Endodermal cell (in vitro differentiated cells): ENCODE results near the gene NCAM1. TPM values are rescaled to one million over a fixed set of nuclear protein-coding genes. Genes with fewer than 3 reads are reported as not detected.

ENCODE experiments used
- DNase-seq: peaks from one replicate; pipeline ENCODE4 v3.0.0-alpha.2; 2017
- H3K27ac ChIP-seq: 2 replicates; pipeline ENCODE4 v1.5.1; 2013; ENCODE audit warnings: mild to moderate bottlenecking, low read depth, low read length, moderate library complexity
- H3K27me3 ChIP-seq: 2 replicates; pipeline ENCODE4 v1.6.1; 2013; ENCODE audit warnings: mild to moderate bottlenecking, low read length, moderate library complexity; ENCODE audit not compliant: insufficient read depth, control insufficient read depth, poor library complexity, severe bottlenecking
- H3K36me3 ChIP-seq: 2 replicates; pipeline ENCODE4 v1.7.0; 2013; ENCODE audit warnings: mild to moderate bottlenecking, low read length, moderate library complexity; ENCODE audit not compliant: control insufficient read depth, insufficient read depth
- H3K4me1 ChIP-seq: one replicate; pipeline ENCODE4 v1.7.0; 2013; ENCODE audit warnings: low read length; ENCODE audit not compliant: control insufficient read depth, insufficient read depth
- H3K4me3 ChIP-seq: 2 replicates; pipeline ENCODE4 v1.5.1; 2013; ENCODE audit warnings: mild to moderate bottlenecking, low read length, moderate library complexity
- H3K9ac ChIP-seq: 2 replicates; pipeline ENCODE4 v1.6.1; 2013; ENCODE audit warnings: mild to moderate bottlenecking, low read length, moderate library complexity; ENCODE audit not compliant: poor library complexity, severe bottlenecking; ENCODE audit errors: extremely low read depth
- H3K9me3 ChIP-seq: 2 replicates; pipeline ENCODE4 v1.6.1; 2013; ENCODE audit warnings: mild to moderate bottlenecking, low read length, moderate library complexity; ENCODE audit not compliant: control insufficient read depth
- H3K27ac Mint-ChIP-seq: 2 replicates; pipeline ENCODE4 v1.8.0; 2020; ENCODE audit warnings: mixed read lengths
- H3K27me3 Mint-ChIP-seq: 2 replicates; pipeline ENCODE4 v1.8.0; 2021; ENCODE audit warnings: mild to moderate bottlenecking, mixed read lengths; ENCODE audit not compliant: insufficient read depth
- H3K36me3 Mint-ChIP-seq: 2 replicates; pipeline ENCODE4 v1.8.0; 2020; ENCODE audit warnings: low read depth, mixed read lengths
- H3K4me1 Mint-ChIP-seq: 2 replicates; pipeline ENCODE4 v1.8.0; 2020; ENCODE audit warnings: mixed read lengths
- H3K4me3 Mint-ChIP-seq: 2 replicates; pipeline ENCODE4 v1.8.0; 2020; ENCODE audit warnings: mild to moderate bottlenecking, moderate library complexity, mixed read lengths
- H3K9me3 Mint-ChIP-seq: 2 replicates; pipeline ENCODE4 v1.8.0; 2020; ENCODE audit warnings: mild to moderate bottlenecking, mixed read lengths
- WGBS, 2 experiments: methylation state at CpG; one replicate each; pipeline versions ENCODE4 v1.1.5 to v1.1.7; 2013; ENCODE audit warnings: missing lambda C conversion rate in 2 of 2, mixed read lengths in 1 of 2; ENCODE audit not compliant: insufficient coverage in 1 of 2, insufficient read length in 1 of 2; 5-methylcytosine and 5-hydroxymethylcytosine counted together
- total RNA-seq, 2 donors: library from RNA; stranded (reverse); fragmentation: NEBNext Ultra II Directional in 1 of 2; extraction: Animal tissue kit (Norgen Biotek cat#: 25700) in 1 of 2; gene quantifications; 2 replicates in 1 of 2; 3 replicates in 1 of 2; pipeline ENCODE4 v1.2.1, GENCODE V29; 2021
- TF ChIP-seq, protein P1 (sequence below): fragments of 200-600 bp; sonication (generic); conservative IDR thresholded peaks from 2 replicates; pipeline ENCODE4 v1.5.0; 2021; ENCODE audit warnings: antibody characterized with exemption, mild to moderate bottlenecking

The NCAM1 gene
- total RNA-seq, 2 donors from 2014 or later, result 1.6 to 2.9 TPM

DNA sequence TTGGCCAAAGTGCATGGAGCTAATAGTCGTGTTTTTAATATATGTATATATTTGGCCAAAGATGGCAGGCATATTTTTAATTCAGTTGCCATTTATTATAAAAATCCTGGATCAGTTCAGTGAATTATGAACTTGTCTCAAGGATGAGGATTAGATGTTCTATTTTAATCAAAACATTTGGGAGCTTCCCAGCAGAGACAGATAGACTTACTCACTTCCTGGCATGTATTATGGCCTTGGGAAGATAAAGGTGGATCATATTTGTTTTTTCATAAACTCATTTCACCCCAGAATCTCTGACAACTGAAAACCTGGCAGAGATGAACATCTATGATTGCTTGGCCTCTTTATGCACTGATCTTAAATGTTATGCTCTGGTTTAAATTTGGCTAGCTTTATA is 148.8 kb downstream of the NCAM1 start:
- no peak for DNase-seq
- TF ChIP-seq, protein P1, sequence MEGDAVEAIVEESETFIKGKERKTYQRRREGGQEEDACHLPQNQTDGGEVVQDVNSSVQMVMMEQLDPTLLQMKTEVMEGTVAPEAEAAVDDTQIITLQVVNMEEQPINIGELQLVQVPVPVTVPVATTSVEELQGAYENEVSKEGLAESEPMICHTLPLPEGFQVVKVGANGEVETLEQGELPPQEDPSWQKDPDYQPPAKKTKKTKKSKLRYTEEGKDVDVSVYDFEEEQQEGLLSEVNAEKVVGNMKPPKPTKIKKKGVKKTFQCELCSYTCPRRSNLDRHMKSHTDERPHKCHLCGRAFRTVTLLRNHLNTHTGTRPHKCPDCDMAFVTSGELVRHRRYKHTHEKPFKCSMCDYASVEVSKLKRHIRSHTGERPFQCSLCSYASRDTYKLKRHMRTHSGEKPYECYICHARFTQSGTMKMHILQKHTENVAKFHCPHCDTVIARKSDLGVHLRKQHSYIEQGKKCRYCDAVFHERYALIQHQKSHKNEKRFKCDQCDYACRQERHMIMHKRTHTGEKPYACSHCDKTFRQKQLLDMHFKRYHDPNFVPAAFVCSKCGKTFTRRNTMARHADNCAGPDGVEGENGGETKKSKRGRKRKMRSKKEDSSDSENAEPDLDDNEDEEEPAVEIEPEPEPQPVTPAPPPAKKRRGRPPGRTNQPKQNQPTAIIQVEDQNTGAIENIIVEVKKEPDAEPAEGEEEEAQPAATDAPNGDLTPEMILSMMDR, result no peak
- H3K9me3 ChIP-seq, result no peaks in the 10 kb centered on the region
- no peaks in the 10 kb centered on the region for H3K27me3 ChIP-seq
- no peaks in the 10 kb centered on the region for H3K27me3 Mint-ChIP-seq
- no peaks in the 10 kb centered on the region for H3K4me1 Mint-ChIP-seq
- no peak overlapping the region for H3K4me3 ChIP-seq
- H3K4me3 Mint-ChIP-seq, result no peak overlapping the region
- 100% methylated on average over 1 of the region's 1 CpG; no CpG with 5 or more reads in 1 of the 2 experiments for WGBS, 2 experiments
- peaks cover 1% of the 10 kb centered on the region for H3K4me1 ChIP-seq
- H3K36me3 ChIP-seq, result no peaks in the 10 kb centered on the region
- no peak overlapping the region for H3K27ac Mint-ChIP-seq
- no peak overlapping the region for H3K27ac ChIP-seq
- H3K9ac ChIP-seq, result no peak overlapping the region
- no peaks in the 10 kb centered on the region for H3K36me3 Mint-ChIP-seq
- H3K9me3 Mint-ChIP-seq, result no peaks in the 10 kb centered on the region

DNA sequence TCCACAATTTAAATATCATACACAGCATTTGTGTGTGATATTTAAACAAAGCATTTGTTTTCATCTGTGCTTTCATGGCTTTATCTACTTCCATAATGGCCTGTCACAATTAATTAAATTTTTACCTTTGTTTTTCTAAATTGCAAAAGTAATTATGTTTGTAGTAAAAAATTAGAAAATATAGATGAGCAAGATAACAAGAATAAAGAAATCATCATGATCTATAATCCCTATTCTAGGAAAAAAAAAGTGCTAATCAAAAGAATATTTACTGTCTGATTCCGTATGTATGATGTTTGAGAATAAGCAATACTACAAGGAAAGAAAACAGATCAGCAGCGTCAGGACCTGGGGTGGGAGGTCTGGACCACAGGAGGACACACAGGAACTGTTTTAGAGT is 149.9 kb downstream of the NCAM1 start:
- no peaks in the 10 kb centered on the region for H3K9me3 ChIP-seq
- H3K9ac ChIP-seq, result no peak overlapping the region
- H3K4me3 ChIP-seq, result no peak overlapping the region
- no peaks in the 10 kb centered on the region for H3K4me1 Mint-ChIP-seq
- no peaks in the 10 kb centered on the region for H3K36me3 ChIP-seq
- 92 to 100% methylated on average over 2 of the region's 2 CpGs for WGBS, 2 experiments
- H3K27me3 ChIP-seq, result no peaks in the 10 kb centered on the region
- no peaks in the 10 kb centered on the region for H3K4me1 ChIP-seq
- no peak overlapping the region for H3K27ac Mint-ChIP-seq
- H3K9me3 Mint-ChIP-seq, result no peaks in the 10 kb centered on the region
- TF ChIP-seq, protein P1, result no peak
- H3K27me3 Mint-ChIP-seq, result no peaks in the 10 kb centered on the region
- H3K36me3 Mint-ChIP-seq, result no peaks in the 10 kb centered on the region
- no peak overlapping the region for H3K4me3 Mint-ChIP-seq
- DNase-seq, result no peak
- H3K27ac ChIP-seq, result no peak overlapping the region

DNA sequence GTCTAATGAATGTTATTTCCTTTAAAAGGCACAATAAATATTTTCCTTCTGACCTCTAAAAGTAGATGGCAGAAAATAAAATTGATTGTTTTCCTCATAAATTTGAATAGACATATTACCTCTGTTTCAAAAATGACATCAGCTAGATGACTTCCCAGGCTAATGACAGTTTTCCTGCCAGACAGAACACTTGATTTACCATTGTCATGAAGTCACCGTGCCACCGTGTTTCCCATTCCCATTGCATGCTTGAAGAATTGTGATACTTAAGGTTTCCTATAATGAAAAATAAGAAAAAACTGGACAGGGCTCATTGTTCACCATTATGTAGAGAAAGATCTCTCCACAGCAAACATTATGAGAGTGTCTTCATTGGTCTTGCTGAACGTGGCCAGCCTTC is 151.1 kb downstream of the NCAM1 start:
- WGBS, 2 experiments, result 91 to 100% methylated on average over 2 of the region's 3 CpGs

More for the DNA sequence above, 151.1 kb downstream of the NCAM1 start:
- Histone ChIP-seq H3K27ac (no peak overlapping the region), H3K4me3 (no peak overlapping the region), H3K9me3 (no peaks in the 10 kb centered on the region), H3K4me1 (no peaks in the 10 kb centered on the region), H3K9ac (no peak overlapping the region), H3K27me3 (no peaks in the 10 kb centered on the region), H3K36me3 (no peaks in the 10 kb centered on the region)
- Mint-ChIP-seq H3K27ac (no peak overlapping the region), H3K27me3 (no peaks in the 10 kb centered on the region), H3K36me3 (no peaks in the 10 kb centered on the region), H3K9me3 (no peaks in the 10 kb centered on the region), H3K4me3 (no peak overlapping the region), H3K4me1 (no peaks in the 10 kb centered on the region)
- TF ChIP-seq, protein P1, result no peak
- no peak for DNase-seq
